GM18499 (cell line): Measurements from ENCODE around the gene MIP.
"Not testable (repeated sequence)": the region's sequence is repeated elsewhere in the genome, so short reads cannot be mapped to it uniquely, and the experiment has no call there.

Experiments
- ATAC-seq: cut with Tn5 transposase; IDR thresholded peaks from one replicate; pipeline ENCODE4 v1.9.1; 2021; ENCODE audit warnings: moderate number of reproducible peaks; ENCODE audit not compliant: insufficient read depth, unreplicated experiment

Gene MIP

DNA sequence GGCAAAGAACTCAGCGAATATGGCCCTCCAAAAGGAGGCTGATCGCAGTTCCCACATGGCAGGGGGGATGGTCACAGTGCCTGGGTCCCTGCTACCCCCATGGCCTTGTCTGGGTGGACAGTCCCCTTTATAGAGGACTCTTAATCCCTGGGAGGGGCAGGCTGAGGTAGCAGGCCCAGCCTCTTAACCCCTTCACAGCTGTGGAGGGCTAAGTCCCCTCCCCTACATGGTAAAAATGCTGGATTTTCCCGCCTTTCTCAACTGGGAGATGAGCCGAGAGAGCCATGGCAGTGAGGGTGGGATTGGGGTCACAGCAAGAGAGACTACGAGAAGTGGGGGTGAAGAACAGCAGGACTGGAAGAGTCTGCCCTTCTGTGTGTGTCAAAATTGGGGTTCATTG is at the start of gene MIP:
TSS of gene MIP (minus strand) at position 101 of the 400 bp plus-strand sequence. CDS start at position 57, 44 bp downstream.
- no peak for ATAC-seq

DNA sequence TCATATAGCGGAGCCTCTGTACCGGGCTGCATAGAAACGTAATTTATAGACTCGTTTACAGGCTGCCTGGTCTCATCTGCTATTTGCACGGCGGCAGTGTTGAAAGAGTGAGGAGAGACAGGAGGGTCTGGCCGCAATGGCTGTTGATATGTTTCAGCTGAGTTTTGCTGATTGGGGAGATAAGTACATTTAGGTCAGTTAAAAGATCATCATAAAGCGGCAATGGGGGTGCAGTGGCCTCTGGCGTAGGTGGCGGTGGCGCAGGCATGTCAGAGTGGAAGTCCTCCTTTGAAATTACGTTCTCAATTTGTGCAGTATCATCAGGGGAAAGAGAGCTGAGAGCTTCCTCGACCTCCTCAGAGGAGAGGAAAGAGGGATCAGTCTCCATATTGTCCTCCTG is 45.4 kb upstream of the MIP start:
- ATAC-seq, result not testable (repeated sequence)

DNA sequence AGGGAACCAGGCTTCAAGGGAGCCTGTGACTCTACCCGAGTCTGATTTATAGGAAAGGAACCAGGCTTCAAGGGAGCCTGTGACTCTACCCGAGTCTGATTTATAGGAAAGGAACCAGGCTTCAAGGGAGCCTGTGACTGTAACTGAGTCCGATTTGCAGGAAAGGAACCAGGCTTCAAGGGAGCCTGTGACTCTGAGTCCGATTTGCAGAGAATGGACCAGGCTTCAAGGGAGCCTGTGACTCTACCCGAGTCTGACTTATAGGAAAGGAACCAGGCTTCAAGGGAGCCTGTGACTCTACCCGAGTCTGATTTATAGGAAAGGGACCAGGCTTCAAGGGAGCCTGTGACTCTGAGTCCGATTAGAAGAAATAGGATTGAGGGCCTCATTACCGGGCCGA is 45.0 kb upstream of the MIP start:
- ATAC-seq, result not testable (repeated sequence)

DNA sequence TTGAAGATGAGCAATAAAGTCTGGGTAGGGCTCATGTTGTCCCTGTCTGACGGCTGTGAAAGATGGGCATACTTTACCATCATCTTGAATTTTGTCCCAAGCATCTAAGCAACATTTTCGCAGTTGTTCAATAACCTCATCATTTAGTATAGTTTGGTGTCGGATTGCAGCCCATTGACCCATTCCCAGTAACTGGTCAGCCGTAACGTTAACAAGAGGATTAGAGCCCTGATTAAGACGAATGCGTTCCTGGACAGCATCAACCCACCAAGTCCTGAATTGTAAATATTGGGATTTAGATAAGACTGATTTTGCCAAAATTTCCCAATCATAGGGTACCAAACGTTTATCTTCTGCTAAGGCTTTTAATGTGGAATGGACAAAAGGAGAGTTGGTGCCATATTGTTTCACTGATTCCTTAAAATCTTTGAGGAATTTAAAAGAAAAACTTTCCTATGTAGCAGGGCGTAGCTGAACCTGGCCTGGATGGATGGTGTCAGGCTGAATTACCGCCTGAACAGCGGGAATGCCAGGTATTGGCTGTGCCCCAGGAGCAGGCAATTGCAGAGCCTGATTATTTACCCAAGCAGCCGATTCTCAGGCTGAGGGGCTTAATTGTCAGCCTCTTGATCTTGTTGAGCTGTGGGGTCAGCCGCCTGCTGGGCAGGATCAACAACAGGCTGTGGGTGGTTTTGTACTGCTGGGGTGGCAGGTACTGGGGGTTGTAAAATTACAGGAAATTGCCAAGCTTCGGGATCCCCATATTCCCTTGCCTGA is 43.9 kb upstream of the MIP start:
- ATAC-seq, result not testable (repeated sequence)

DNA sequence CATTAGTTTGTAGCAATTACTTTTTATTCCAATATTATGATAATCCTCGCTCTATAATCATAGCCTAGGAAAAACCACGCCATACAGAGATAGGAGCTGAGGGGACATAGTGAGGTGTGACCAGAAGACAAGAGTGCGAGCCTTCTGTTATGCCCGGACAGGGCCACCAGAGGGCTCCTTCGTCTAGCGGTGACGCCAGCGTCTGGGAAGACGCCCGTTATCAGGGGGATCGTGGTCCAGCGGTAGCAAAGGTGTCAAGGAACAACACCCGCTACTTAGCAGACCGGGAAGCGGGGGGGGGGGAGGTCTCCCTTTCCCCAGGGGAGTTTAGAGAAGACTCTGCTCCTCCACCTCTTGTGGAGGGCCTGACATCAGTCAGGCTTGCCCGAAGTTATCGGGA is 42.2 kb upstream of the MIP start:
- ATAC-seq, result not testable (repeated sequence)

DNA sequence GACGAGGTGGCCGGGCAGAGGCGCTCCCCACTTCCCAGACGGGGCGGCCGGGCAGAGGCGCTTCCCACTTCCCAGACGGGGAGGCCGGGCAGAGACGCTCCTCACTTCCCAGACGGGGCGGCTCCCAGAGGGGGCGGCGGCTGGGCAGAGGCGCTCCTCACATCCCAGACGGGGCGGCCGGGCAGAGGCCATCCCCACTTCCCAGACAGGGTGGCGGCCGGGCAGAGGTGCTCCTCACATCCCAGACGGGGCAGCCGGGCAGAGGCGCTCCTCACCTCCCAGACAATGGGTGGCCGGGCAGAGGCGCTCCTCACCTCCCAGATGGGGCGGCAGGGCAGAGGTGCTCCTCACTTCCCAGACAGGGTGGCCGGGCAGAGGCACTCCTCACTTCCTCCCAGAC is 40.0 kb upstream of the MIP start:
- not testable (repeated sequence) for ATAC-seq

DNA sequence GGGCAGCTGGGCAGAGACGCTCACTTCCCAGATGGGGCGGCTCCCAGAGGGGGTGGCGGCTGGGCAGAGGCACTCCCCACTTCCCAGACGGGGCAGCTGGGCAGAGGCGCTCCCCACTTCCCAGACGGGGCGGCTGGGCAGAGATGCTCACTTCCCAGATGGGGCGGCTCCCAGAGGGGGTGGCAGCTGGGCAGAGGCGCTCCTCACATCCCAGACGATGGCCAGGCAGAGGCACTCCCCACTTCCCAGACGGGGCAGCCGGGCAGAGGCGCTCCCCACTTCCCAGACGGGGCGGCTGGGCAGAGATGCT is 39.6 kb upstream of the MIP start:
- not testable (repeated sequence) for ATAC-seq

DNA sequence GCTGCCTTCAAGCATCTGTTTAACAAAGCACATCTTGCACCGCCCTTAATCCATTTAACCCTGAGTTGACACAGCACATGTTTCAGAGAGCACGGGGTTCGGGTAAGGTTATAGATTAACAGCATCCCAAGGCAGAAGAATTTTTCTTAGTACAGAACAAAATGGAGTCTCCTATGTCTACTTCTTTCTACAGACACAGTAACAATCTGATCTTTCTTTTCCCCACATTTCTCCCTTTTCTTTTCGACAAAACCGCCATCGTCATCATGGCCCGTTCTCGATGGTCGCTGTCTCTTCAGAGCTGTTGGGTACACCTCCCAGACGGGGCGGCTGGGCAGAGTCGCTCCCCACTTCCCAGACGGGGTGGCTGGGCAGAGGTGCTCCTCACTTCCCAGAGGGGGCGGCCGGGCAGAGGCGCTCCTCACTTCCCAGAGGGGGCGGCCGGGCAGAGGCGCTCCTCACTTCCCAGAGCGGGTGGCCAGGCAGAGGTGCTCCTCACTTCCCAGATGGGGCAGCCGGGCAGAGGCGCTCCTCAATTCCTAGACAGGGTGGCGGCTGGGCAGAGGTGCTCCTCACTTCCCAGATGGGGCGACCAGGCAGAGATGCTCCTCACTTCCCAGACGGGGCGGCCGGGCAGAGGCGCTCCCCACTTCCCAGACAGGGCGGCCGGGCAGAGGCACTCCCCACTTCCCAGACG is 39.1 kb upstream of the MIP start:
- ATAC-seq, result not testable (repeated sequence)

DNA sequence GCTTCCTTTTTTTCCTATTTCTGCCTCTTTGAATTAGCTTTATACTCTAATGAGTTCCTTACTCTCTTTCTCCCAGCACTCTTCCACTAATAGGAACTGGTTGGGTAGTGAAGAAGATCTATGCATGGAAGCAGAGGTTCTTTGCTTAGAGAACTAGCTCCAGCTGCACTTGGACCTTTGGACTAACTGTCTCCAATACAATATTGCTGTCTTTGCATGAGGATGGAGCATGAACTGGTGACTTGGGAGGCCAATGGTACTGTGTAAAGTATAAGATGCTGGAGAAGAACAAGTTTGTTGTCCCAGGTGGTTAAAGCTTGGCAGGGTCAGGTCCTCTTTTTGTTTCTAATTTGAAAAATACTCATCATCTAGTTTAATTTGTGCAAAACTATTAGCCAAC is 35.9 kb upstream of the MIP start:
- ATAC-seq, result no peak

DNA sequence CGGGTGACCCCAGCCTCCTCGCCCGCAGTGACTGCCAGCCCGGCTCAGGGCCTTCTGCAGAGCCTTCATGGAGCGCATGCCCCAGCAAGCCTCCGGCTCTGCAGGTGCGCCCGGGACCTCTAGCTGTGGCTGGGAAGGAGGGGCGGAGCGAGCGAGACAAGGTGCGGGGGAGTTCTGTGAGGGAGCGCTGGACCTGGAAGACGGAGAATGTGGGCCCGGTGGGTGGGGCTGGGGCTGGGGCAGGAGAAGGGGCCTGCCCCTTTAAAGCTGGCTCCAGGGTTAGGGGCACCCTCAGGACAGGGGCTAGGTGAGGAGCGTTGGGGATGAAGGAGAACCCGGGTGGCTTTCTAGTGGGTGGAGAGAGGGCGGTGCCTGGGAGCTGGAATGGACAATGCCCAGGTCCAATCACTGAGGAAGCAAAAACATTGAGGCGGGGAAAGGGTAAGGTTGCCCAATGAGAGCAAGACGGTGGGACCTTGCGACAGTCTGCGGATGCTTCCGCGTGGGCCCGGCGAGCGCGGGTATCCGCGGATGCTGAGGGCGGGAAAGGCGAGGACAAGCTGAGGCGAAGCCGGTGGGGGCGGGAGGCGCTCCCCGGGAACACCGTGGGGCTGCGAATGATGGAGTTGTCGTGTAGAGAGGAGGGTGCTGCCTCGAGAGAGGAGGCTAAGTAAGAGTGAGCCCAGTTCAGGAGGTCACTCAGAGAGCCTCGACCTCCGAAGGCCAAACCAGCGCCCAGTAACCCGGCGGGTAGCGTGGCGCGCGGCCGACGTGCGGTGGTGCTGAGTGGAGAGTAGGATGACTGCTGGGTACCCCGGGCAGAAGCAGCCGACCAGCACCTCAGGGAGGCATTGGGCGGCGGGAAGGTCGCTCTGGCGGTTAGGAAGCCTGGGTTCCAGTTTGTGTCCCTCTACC is 33.8 kb upstream of the MIP start, which contains the start of gene GLS2:
TSS of gene GLS2 (minus strand) at position 121 of the 915 bp plus-strand sequence. CDS start at position 78, 43 bp downstream.
- no peak for ATAC-seq

DNA sequence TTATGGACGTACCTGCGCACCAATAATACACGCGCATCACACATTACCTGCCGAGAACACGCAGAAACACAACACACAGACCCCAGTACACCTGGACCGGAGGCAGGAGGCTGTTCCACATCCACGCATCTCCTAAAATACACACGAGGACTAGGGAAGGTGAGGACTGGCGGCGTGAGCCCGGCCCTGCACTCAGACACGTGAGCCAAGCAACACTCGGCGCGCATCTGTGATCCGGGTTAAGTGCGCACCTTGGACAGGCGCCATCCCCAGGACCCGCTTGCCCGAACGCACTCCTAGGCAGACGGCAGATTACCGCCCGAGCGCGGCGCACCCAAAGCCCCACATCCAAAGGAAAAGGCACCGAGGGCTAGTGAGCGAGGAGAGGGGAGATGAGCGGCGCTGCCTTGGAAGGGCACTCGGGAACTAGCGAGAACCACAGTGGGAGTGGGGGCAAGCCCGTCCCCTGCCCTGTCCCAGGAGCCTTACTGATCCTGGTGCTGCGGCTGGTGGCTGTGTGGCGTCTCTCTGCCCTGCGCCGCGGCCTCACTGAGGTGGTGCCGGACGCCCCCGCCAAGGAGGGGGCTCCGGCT is 33.1 kb upstream of the MIP start:
- ATAC-seq, result no peak

DNA sequence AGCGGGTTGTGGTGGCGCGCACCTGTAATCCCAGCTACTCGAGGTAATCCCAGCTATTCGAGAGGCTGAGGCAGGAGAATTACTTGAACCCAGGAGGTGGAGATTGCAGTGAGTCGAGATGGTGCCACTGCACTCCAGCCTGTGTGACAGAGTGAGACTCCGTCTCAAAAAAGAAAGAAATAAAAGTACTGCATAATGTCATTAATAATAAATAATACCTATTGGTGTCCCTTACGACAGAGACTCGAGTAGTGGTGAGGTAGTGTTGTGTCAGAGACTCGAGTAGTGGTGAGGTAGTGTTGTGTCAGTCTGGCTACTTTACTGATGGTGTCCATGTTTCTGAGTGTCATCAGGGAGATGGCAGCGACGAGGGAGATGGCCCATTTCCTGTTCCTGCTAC is 32.2 kb upstream of the MIP start:
- no peak for ATAC-seq

DNA sequence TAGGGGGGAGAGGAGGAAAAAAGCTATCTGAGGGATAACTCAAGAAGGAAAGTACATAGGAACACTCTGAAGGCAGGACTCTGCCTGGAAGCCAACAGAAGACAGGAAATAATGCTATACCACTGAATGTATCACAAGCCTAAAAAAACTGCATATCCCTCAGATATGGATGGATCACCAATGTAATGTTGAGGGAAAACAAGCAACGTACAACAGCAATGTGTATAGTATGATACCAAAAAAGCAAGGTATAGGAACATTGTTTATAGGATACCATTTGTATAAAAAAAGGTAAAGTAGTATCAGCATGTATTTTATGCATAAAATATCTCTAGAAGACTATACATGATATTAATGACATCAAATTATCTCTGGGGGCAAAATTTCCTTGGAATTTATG is 30.1 kb upstream of the MIP start:
- no peak for ATAC-seq

DNA sequence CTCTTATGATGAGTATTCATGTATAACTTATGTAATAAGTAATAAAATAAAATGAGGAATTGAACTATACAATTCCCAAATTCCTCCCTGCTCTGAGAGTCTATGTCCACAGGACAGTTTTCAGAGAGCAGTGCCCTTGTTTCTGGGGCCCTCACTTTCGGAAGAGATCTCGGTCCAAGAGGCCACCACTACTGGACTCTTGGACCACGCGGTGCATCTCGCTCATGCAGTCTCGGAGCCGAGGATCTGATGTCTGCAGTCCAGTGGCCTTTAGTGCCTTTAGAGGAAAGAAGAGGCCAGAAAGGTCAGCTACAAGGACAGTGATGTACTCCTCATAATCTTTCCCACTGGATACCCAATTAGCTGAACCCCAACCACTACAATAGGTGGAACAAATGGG is 25.2 kb upstream of the MIP start:
- no peak for ATAC-seq

DNA sequence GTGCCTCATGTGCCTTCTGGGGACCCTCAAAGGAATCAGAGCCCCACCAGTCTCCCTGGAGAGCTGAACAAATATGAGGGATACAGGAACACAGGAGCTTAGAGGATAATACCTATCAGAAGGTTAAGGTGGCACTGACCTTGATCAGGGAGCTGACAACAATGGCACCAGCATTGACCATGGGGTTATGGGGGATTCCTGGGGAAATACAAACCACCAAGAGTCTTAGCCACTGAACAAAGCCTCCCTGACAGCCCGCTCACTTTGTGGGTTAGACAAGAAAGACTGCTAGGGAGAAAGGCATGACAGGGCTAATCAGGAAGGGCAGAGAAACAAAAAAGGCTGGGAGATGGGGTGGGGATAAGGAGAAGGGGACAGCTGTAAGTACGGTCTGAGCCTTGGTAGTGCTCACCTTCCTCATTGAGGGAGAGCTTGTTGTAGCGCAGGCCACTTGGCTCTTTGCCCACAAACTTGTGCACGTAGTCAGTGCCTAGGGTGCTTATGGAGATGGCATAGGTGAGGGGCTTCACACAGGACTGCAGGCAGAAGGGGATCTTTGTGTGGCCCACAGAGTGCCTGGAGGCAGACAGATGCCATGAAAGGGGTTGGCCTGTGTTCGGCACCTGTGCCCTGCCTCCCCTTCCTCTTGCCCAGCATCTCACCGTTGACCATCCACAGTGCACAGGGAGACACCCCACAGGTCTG is 23.2 kb upstream of the MIP start:
- ATAC-seq, result no peak

DNA sequence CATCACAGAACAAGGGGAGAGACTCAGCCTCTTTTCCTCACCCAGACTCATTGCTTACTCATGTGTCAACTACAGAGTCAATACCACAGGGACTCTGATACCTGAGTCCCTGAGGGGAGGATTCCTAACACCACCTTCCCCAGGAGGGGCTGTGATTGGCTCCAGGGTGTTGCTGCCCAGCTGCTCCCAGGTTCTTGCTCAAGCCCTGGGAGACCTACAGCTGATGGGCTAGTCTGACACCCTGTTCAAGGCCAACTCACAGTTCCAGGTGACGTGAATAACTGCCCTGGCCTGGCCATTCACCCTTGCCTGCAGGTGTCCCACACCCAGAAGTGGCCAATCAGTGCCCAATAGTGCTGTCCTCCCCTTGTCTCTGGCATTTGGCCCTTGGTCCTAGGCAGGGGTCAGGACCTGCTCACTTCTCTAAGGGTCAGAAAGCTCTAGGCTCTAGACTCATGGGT is 22.5 kb upstream of the MIP start:
- ATAC-seq, result no peak

DNA sequence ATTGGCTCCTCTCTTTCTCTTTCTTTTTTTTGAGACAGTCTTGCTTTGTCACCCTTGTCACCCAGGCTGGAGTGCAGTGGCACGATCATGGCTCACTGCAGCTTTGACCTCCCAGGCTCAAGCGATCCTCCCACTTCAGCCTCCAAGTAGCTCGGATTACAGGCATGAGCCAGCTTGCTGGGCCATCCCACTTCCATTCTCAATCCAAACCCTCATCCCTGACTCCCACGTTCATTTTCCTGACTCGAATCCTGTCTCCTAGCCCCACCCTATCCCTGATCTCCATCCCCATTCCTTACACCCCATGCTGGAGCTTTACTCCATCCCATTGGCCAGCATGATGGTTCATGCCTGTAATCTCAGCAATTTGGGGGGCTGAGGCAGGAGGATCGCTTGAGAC is 21.7 kb upstream of the MIP start:
- no peak for ATAC-seq

DNA sequence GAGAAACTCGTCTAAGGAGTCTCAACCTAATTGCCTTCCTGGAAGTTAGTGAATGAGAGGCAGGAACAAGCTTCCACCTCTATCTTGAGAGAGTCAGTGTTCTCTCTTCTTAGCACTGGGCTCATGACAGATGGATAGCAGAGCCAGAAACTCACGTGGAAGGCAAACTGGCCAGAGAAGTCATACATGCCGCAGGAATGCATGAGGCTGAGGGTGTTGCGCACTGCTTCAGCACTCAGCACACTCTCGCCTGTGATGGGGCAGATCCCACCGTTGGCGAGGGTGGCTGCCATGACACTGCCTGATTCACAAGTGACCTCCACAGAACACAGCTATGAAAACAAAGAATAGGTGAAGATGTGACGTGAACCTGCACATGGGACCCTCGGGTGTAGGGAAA is 19.9 kb upstream of the MIP start:
- ATAC-seq, result no peak

DNA sequence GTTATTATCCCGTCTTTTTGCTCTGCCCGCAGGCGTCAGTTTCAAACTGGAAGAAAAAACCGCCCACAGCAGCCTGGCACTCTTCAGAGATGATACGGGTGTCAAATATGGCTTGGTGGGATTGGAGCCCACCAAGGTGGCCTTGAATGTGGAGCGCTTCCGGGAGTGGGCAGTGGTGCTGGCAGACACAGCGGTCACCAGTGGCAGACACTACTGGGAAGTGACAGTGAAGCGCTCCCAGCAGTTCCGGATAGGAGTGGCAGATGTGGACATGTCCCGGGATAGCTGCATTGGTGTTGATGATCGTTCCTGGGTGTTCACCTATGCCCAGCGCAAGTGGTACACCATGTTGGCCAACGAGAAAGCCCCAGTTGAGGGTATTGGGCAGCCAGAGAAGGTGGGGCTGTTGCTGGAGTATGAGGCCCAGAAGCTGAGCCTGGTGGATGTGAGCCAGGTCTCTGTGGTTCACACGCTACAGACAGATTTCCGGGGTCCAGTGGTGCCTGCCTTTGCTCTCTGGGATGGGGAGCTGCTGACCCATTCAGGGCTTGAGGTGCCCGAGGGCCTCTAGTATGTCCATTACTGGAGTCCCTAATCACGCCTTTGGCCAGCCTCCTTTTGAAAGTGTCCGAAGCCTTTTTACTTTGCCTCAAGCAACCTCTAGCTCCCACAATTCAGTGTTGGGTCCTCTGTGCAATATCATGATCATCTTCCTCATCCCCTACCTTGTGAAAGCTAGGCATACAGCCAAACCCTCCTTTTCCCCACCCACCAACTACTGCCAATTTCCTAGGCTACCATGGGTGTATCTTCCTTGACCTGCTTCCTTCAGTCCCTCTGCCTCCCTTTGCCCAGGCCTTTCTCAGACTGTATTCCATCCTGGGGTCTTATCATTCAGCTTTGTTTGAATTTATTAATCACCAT is 14.8 kb upstream of the MIP start:
- no peak for ATAC-seq
